ENCODE data around the gene GRM3.

DNA sequence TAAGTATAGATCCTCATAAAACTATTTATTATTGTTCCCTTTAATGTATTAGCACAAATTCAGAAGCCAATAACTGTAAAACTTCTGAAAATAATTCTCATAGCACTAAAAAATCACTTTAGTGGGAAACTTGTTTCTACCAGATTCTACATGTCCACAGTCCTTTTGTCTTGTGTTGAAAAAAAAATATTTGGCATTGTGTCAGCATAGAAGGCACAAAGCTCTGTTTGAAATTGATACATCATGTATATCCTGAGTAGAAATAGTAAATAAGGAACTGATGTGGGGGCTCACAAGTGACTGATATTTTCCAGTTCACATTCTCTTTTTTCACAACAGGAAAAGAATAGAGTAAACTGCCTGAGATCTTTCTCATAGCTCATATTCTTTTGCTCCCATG, 134.6 kb downstream of the GRM3 start:
- TF ChIP-seq TSC22D2 (CRISPR knock-in tag; IDR thresholded peaks at IDR 0.05; ENCODE audit: borderline replicate concordance) (no peak), HNF4G (IDR thresholded peaks at IDR 0.05; ENCODE audit: borderline replicate concordance, low read depth, low read length) (no peak), HNF4G (CRISPR knock-in tag; IDR thresholded peaks at IDR 0.05; ENCODE audit: borderline replicate concordance, low read depth) (no peak), JUNB (CRISPR knock-in tag; IDR thresholded peaks at IDR 0.05; ENCODE audit: borderline replicate concordance) (no peak), SP1 (IDR thresholded peaks at IDR 0.05) (no peak), SP1 (CRISPR knock-in tag; IDR thresholded peaks at IDR 0.05) (no peak), ETV5 (CRISPR knock-in tag; IDR thresholded peaks at IDR 0.05; ENCODE audit: borderline replicate concordance) (no peak), POLR2AphosphoS5 (IDR thresholded peaks at IDR 0.05; ENCODE audit: low read depth, low read length) (no peak)
- TF ChIP-seq, protein P1, sequence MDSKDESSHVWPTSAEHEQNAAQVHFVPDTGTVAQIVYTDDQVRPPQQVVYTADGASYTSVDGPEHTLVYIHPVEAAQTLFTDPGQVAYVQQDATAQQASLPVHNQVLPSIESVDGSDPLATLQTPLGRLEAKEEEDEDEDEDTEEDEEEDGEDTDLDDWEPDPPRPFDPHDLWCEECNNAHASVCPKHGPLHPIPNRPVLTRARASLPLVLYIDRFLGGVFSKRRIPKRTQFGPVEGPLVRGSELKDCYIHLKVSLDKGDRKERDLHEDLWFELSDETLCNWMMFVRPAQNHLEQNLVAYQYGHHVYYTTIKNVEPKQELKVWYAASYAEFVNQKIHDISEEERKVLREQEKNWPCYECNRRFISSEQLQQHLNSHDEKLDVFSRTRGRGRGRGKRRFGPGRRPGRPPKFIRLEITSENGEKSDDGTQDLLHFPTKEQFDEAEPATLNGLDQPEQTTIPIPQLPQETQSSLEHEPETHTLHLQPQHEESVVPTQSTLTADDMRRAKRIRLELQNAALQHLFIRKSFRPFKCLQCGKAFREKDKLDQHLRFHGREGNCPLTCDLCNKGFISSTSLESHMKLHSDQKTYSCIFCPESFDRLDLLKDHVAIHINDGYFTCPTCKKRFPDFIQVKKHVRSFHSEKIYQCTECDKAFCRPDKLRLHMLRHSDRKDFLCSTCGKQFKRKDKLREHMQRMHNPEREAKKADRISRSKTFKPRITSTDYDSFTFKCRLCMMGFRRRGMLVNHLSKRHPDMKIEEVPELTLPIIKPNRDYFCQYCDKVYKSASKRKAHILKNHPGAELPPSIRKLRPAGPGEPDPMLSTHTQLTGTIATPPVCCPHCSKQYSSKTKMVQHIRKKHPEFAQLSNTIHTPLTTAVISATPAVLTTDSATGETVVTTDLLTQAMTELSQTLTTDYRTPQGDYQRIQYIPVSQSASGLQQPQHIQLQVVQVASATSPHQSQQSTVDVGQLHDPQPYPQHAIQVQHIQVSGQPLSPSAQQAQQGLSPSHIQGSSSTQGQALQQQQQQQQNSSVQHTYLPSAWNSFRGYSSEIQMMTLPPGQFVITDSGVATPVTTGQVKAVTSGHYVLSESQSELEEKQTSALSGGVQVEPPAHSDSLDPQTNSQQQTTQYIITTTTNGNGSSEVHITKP (CRISPR knock-in tag; IDR thresholded peaks at IDR 0.05; ENCODE audit: low read depth) = no peak
- TF ChIP-seq, protein P2, sequence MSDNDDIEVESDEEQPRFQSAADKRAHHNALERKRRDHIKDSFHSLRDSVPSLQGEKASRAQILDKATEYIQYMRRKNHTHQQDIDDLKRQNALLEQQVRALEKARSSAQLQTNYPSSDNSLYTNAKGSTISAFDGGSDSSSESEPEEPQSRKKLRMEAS (IDR thresholded peaks at IDR 0.05) = no peak
- TF ChIP-seq, protein P3, sequence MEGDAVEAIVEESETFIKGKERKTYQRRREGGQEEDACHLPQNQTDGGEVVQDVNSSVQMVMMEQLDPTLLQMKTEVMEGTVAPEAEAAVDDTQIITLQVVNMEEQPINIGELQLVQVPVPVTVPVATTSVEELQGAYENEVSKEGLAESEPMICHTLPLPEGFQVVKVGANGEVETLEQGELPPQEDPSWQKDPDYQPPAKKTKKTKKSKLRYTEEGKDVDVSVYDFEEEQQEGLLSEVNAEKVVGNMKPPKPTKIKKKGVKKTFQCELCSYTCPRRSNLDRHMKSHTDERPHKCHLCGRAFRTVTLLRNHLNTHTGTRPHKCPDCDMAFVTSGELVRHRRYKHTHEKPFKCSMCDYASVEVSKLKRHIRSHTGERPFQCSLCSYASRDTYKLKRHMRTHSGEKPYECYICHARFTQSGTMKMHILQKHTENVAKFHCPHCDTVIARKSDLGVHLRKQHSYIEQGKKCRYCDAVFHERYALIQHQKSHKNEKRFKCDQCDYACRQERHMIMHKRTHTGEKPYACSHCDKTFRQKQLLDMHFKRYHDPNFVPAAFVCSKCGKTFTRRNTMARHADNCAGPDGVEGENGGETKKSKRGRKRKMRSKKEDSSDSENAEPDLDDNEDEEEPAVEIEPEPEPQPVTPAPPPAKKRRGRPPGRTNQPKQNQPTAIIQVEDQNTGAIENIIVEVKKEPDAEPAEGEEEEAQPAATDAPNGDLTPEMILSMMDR (CRISPR knock-in tag; IDR thresholded peaks at IDR 0.05) = no peak
- TF ChIP-seq, protein P4, sequence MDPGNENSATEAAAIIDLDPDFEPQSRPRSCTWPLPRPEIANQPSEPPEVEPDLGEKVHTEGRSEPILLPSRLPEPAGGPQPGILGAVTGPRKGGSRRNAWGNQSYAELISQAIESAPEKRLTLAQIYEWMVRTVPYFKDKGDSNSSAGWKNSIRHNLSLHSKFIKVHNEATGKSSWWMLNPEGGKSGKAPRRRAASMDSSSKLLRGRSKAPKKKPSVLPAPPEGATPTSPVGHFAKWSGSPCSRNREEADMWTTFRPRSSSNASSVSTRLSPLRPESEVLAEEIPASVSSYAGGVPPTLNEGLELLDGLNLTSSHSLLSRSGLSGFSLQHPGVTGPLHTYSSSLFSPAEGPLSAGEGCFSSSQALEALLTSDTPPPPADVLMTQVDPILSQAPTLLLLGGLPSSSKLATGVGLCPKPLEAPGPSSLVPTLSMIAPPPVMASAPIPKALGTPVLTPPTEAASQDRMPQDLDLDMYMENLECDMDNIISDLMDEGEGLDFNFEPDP (CRISPR knock-in tag; conservative IDR thresholded peaks at IDR 0.05) = no peak

Measured in HepG2 (cell line).